ENCODE measurements around the gene ASB1. TPM values are rescaled to one million over a fixed set of nuclear protein-coding genes. Genes with fewer than 3 reads are reported as not detected.

Gene ASB1
- total RNA-seq, 1 donor, result 45.5 TPM

DNA sequence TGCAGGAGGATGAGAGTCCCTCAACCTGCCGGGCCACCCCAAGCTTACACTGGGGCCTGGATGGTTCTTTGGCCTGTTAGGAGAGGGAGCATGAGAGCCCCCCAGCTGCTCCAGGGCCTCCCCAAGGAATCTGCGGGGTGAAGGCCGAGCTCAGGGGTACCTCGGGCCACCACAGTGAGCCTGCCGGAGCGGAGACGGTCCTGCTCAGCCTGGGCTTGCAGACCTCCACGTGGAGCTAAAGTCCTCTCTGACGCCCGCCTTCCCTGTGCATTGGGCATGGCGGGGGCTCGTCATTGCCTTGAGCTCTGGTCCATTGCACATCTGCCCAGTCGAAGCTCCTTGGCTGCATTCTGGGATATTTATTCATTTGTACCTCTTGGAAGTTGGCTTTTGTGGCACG lies 62.7 kb downstream of the ASB1 start:
- TF ChIP-seq, protein P1, sequence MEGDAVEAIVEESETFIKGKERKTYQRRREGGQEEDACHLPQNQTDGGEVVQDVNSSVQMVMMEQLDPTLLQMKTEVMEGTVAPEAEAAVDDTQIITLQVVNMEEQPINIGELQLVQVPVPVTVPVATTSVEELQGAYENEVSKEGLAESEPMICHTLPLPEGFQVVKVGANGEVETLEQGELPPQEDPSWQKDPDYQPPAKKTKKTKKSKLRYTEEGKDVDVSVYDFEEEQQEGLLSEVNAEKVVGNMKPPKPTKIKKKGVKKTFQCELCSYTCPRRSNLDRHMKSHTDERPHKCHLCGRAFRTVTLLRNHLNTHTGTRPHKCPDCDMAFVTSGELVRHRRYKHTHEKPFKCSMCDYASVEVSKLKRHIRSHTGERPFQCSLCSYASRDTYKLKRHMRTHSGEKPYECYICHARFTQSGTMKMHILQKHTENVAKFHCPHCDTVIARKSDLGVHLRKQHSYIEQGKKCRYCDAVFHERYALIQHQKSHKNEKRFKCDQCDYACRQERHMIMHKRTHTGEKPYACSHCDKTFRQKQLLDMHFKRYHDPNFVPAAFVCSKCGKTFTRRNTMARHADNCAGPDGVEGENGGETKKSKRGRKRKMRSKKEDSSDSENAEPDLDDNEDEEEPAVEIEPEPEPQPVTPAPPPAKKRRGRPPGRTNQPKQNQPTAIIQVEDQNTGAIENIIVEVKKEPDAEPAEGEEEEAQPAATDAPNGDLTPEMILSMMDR (IDR thresholded peaks at IDR 0.05; ENCODE audit: insufficient read depth, low read length), result no peak
- no peak for DNase-seq (ENCODE audit: low read depth)
- no peak overlapping the region for H3K4me3 ChIP-seq (ENCODE audit: low read depth, low read length)

DNA sequence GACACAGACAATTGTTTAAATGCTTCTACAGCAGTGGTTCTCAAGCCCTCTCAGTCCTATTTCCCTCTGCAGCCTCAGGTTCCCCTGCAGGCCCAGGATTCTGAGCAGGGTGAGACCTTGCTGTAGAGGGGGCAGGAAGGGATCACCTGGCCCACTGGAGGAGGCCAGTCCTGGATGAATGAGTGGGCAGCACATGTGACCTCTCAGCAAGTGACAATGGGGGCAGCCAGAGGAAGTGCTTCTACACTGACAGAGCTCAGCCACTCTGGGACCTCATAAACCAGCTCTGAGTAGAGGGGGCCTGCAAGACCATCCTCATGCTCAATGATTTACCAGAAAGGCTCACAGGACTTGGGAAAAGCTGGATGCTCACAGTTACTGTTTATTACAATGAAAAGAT lies 63.2 kb downstream of the ASB1 start:
- TF ChIP-seq, protein P1 (IDR thresholded peaks at IDR 0.05; ENCODE audit: insufficient read depth, low read length), result no peak
- H3K4me3 ChIP-seq (ENCODE audit: low read depth, low read length), result no peak overlapping the region
- DNase-seq (ENCODE audit: low read depth), result no peak

DNA sequence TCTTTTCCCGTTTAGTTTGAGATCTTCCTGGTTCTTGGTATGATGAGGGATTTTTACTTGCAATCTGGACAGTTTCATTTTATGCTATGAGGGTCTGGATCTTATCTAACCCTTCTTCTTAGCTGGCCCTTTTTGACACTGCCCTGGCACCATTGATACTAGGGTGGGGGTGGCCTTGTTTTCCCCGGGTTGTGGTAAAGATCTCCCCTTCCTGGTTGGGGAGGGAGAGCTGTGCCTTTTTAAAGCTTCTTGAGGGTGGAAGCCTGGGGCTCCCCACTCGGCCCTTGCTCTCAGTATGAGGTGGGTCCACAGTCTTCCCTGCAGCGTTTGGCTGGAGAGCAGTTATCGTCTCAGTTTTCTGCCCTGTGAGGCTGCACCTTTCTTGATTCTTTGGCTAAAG lies 66.1 kb downstream of the ASB1 start:
- TF ChIP-seq, protein P1 (IDR thresholded peaks at IDR 0.05; ENCODE audit: insufficient read depth, low read length), result no peak
- no peak overlapping the region for H3K4me3 ChIP-seq (ENCODE audit: low read depth, low read length)
- DNase-seq (ENCODE audit: low read depth), result peak; percentile 27

DNA sequence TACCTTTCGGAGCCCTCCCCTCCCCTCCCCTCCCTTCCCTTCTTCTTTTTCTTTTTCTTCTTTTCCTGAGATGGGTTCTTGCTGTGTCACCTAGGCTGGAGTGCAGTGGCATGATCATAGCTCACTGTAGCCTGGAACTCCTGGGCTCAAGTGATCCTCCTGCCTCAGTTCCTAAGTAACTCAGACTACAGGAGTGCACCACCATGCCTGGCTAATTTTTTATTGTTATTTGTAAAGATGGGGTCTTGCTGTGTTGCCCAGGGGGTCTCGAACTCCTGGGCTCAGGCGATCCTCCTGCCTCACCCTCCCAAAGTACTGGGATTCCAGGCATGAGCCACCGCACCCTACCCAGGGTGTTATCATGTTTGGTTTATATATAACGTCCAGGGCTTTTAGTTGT lies 66.7 kb downstream of the ASB1 start:
- DNase-seq (ENCODE audit: low read depth), result no peak
- TF ChIP-seq, protein P1 (IDR thresholded peaks at IDR 0.05; ENCODE audit: insufficient read depth, low read length), result no peak
- H3K4me3 ChIP-seq (ENCODE audit: low read depth, low read length), result no peak overlapping the region

DNA sequence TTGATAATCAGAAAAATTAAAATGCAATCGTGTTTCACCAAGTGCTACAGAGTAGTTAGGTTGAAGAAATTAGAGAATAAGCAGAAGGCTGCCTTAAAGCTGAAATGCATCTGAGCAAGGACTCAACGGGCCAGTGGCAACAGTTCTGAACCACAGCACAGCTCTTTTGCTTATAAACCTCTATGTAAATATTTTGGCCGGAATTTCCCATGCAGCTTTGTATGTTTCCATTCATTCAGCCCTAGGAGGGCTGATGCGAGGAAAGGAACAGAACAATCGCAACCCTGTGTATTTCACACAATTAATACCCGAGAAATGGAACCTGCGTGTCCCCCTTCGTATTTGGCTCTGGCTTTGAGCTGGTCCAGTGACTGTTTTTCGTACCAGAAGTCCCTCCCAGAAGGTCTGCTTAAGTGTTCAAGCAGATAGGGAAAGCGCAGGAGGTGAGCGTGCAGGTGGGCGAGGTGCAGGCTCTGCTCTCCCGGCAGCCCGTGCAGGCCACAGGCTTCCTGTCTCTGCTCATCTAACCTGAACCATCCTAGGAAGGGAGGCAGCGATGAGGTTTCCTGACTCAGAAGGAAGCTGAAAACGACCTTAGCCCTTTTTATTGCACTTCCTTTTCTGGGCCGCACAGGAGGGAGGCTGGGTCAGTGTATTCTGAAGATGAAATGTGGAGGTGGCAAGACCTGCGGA lies 67.3 kb downstream of the ASB1 start:
- H3K4me3 ChIP-seq (ENCODE audit: low read depth, low read length), result no peak overlapping the region
- TF ChIP-seq, protein P1 (IDR thresholded peaks at IDR 0.05; ENCODE audit: insufficient read depth, low read length), result no peak
- no peak for DNase-seq (ENCODE audit: low read depth)

DNA sequence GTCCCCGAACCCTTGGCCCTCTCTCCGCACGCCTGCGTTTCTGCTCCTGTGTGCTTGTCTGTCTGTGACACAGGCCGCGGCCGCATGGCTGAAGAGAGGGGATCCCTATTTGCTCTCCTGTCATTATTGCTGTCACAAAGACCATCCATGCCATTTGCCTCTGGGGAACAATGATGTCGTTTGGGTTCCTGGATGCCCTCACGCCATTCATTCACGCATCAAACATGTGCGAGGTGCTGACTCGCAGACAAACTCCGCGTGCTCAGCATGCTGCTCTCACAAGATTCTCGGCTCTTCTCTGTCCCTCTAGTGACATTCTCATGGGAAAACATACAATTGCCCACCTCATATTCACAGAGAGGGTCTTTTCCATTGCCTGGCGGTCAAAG lies 67.8 kb downstream of the ASB1 start:
- H3K4me3 ChIP-seq (ENCODE audit: low read depth, low read length), result no peak overlapping the region
- TF ChIP-seq, protein P1 (IDR thresholded peaks at IDR 0.05; ENCODE audit: insufficient read depth, low read length), result no peak
- no peak for DNase-seq (ENCODE audit: low read depth)

DNA sequence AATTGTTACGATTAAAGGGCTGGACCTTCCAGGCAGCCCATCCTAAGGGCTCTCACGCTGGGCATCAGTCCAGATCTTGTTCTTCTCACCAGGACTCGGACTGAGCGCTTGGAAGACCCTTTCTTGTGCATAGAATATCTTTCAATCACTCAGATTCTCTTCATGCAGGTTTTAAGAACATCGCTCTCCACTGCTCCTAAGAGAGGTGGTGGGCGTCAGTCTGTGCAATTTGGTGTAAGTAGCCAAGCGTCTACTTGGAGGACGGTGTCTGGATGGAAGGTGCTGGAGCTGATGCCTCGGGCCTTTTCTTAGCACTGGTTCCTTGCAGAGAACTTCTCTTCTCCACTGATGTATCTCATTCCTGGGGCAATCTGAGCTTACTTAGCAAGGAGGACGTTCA lies 68.7 kb downstream of the ASB1 start:
- TF ChIP-seq, protein P1 (IDR thresholded peaks at IDR 0.05; ENCODE audit: insufficient read depth, low read length), result no peak
- H3K4me3 ChIP-seq (ENCODE audit: low read depth, low read length), result no peak overlapping the region
- no peak for DNase-seq (ENCODE audit: low read depth)

Measured in fibroblast of the aortic adventitia (primary cell).